Measurements from ENCODE around the gene RPRD1B.
"Not testable (repeated sequence)": the region's sequence is repeated elsewhere in the genome, so short reads cannot be mapped to it uniquely, and the experiment has no call there.

RPRD1B gene

GRCh38 chr20:38005903-38006302, 27.6 kb upstream of the RPRD1B start:
- TF ChIP-seq, protein P1, sequence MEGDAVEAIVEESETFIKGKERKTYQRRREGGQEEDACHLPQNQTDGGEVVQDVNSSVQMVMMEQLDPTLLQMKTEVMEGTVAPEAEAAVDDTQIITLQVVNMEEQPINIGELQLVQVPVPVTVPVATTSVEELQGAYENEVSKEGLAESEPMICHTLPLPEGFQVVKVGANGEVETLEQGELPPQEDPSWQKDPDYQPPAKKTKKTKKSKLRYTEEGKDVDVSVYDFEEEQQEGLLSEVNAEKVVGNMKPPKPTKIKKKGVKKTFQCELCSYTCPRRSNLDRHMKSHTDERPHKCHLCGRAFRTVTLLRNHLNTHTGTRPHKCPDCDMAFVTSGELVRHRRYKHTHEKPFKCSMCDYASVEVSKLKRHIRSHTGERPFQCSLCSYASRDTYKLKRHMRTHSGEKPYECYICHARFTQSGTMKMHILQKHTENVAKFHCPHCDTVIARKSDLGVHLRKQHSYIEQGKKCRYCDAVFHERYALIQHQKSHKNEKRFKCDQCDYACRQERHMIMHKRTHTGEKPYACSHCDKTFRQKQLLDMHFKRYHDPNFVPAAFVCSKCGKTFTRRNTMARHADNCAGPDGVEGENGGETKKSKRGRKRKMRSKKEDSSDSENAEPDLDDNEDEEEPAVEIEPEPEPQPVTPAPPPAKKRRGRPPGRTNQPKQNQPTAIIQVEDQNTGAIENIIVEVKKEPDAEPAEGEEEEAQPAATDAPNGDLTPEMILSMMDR (IDR thresholded peaks at IDR 0.05; ENCODE audit: insufficient read depth, low read length, missing control alignments): no peak
- H3K4me3 ChIP-seq (ENCODE audit: low read depth, low read length): no peak overlapping the region
- no peak for DNase-seq (ENCODE audit: low read depth, low spot score)
- POLR2A ChIA-PET: interaction anchor here (0.7 kb wide), 1 partner anchor 11 kb away, joined by 3 read pairs; no protein-coding TSS in a partner anchor
- CTCF ChIA-PET: interaction anchor here (1.0 to 2.8 kb wide), 4 partner anchors 13 to 442 kb away, joined by 3 to 14 read pairs (median 4); no protein-coding TSS in a partner anchor

DNA sequence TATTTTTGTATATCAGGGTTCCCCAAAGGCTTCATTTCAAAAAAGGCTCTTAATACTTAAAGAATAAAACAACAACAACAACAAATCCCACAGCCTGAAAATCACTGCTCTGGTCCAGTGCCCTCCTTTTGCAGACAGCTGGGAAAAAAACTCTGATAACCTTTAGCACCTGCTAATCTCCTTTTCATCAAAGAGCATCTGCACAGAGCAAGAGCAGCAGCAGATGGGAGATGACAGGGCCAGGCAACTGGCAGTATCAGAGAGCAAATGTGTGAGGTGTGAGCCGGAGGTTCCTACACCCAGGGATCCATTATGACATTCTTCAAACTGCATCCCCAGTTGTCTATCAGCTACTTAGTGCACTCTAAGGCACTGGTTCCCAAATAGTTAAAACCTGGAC, 26.0 kb upstream of the RPRD1B start:
- CTCF ChIA-PET: interaction anchor here (0.7 to 2.4 kb wide), 4 partner anchors 8 to 443 kb away, joined by 3 to 9 read pairs (median 4); no protein-coding TSS in a partner anchor
- DNase-seq (ENCODE audit: low read depth, low spot score): no peak
- H3K4me3 ChIP-seq (ENCODE audit: low read depth, low read length): no peak overlapping the region
- POLR2A ChIA-PET: no interaction called here
- TF ChIP-seq, protein P1 (IDR thresholded peaks at IDR 0.05; ENCODE audit: insufficient read depth, low read length, missing control alignments): no peak

DNA sequence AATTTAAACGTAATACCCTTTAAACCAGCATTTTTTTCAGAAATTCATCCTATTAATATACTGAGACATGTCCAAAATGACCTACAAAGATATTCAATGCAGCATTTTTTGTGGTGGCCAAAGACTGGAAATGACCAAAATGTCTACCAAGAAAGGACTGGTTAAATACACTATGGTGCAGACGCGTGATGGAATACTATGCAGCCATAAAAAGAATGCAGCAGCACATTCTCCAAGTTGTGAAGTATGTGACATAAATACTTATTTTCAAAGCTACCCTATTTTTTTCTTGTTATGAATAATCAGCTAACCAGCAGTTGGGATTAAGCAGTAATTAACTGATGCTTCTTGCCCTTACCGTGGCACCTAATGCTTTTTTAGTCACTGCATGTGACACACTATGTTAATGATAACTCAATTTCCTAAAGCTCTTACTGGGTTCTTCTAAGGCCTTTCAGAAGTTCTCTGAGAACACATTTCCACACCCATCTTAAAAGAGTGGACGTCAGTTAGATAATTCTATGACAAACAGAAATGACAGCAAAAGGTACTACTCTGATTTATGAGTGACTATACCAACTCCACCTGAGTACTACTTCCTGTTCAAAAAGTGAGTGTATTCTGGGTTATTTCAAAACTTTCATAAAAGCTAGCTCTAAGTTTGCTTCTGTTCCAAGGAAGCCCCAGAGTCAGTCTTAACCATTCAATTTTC, 25.2 kb upstream of the RPRD1B start:
- ChIA-PET POLR2A (no interaction called here), CTCF (interaction anchor here (1.1 to 2.4 kb wide), 2 partner anchors 9 to 48 kb away, joined by 3 to 9 read pairs; no protein-coding TSS in a partner anchor)
- no peak overlapping the region for H3K4me3 ChIP-seq (ENCODE audit: low read depth, low read length)
- TF ChIP-seq, protein P1 (IDR thresholded peaks at IDR 0.05; ENCODE audit: insufficient read depth, low read length, missing control alignments): no peak
- no peak for DNase-seq (ENCODE audit: low read depth, low spot score)

DNA sequence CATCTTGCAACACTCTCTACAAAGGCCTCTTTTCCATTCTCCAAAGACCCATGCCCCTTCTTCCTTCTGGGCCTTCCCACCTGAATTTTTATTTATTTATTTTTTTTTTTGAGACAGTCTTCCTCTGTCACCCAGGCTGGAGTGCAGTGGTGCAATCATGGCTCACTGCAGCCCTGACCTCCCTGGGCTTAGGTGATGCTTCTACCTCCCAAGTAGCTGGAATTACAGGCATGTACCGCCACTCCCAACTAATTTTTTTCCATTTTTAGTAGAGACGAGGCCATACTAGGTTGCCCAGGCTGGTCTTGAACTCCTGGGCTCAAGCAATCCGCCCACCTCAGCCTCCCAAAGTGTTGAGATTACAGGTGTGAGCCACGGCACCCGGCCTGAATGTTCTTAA, 24.1 kb upstream of the RPRD1B start:
- POLR2A ChIA-PET; H3K4me3 ChIP-seq (ENCODE audit: low read depth, low read length); DNase-seq (ENCODE audit: low read depth, low spot score): not testable (repeated sequence)
- CTCF ChIA-PET: interaction anchor here (2.4 kb wide), 1 partner anchor 10 kb away, joined by 9 read pairs; no protein-coding TSS in a partner anchor

DNA sequence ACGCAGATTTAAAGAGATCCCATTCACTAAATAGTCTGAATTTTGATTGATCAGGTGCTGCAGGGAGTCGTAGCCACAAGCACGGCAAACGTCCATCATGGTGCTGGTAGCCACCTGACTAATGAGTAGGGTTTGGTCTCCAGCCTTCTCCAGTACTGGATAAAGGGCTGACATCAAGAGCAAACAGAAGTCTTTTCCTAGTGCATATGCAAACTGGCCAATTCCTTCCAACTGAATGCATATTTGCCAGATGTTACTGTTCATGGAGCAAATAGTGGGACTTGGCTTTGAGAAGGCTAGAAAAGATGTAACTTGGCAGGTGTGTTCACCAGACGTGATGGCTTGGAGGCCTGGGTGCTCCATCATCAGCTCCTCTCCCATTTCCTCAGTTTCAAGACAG, 21.9 kb upstream of the RPRD1B start:
- no peak for DNase-seq (ENCODE audit: low read depth, low spot score)
- POLR2A ChIA-PET: no interaction called here
- CTCF ChIA-PET: no interaction called here
- TF ChIP-seq, protein P1 (IDR thresholded peaks at IDR 0.05; ENCODE audit: insufficient read depth, low read length, missing control alignments): no peak
- H3K4me3 ChIP-seq (ENCODE audit: low read depth, low read length): no peak overlapping the region

DNA sequence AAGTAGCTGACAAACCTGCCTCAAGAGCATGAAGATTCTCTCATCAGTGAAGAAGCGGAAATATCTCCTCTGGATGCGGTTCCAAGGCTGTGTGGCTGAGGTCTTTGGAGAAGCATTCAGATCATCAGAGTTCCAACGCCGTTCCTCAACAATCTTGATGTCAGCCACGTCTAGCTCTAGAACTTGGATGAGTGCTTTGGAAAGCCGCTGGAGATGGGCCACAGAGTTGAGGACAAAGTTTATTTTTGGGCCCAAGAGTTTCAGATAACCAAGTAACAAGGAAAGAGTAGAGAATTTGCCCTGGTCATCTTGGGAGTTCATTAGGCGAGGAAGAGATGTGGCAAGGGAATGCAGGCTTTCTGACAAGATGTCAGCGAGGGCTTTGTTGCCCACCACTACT, 21.2 kb upstream of the RPRD1B start:
- CTCF ChIA-PET: interaction anchor here (1.0 kb wide), 1 partner anchor 45 kb away, joined by 3 read pairs; no protein-coding TSS in a partner anchor
- H3K4me3 ChIP-seq (ENCODE audit: low read depth, low read length): no peak overlapping the region
- POLR2A ChIA-PET: no interaction called here
- TF ChIP-seq, protein P1 (IDR thresholded peaks at IDR 0.05; ENCODE audit: insufficient read depth, low read length, missing control alignments): no peak
- DNase-seq (ENCODE audit: low read depth, low spot score): no peak
